Activated CD4-positive, alpha-beta T cell treated with anti-CD3 and anti-CD28 coated beads, Interleukin-2, amount 10 ng/mL, durations not matched to agents 24 days and 14 days (primary cell): ENCODE data around the gene NRG2. TPM values are rescaled to one million over a fixed set of nuclear protein-coding genes. Genes with fewer than 3 reads are reported as not detected.

ENCODE experiments used
- DNase-seq: peaks from one replicate; pipeline ENCODE4 v3.0.0; 2022
- H3K27ac Mint-ChIP-seq: one replicate; pipeline ENCODE4 v1.8.0; 2022; ENCODE audit warnings: mild to moderate bottlenecking, mixed read lengths
- H3K27me3 Mint-ChIP-seq: one replicate; pipeline ENCODE4 v1.8.0; 2022; ENCODE audit warnings: mixed read lengths
- H3K36me3 Mint-ChIP-seq: one replicate; pipeline ENCODE4 v1.8.0; 2022; ENCODE audit warnings: low read depth, mild to moderate bottlenecking, mixed read lengths
- H3K4me1 Mint-ChIP-seq: one replicate; pipeline ENCODE4 v1.8.0; 2021; ENCODE audit warnings: mixed read lengths
- H3K4me3 Mint-ChIP-seq: one replicate; pipeline ENCODE4 v1.8.0; 2022; ENCODE audit warnings: mild to moderate bottlenecking, moderate library complexity, mixed read lengths
- H3K9me3 Mint-ChIP-seq: one replicate; pipeline ENCODE4 v1.8.0; 2021; ENCODE audit warnings: mixed read lengths
- intact Hi-C: fragments of 100-400 bp; cut with micrococcal nuclease; formaldehyde crosslinking; loops from one replicate; pipeline ENCODE4 v1.15.1; 2023
- total RNA-seq: library from RNA; stranded (reverse); gene quantifications from 2 replicates; pipeline ENCODE4 v1.2.3, GENCODE V29; 2022

Gene NRG2
- total RNA-seq, 1 donor from 2014 or later: 0.07 TPM

GRCh38 chr5:139964994-139965565 is 78.0 kb downstream of the NRG2 start:
- DNase-seq: no peak
- H3K27me3 Mint-ChIP-seq: peaks cover 25% of the 10 kb centered on the region
- H3K9me3 Mint-ChIP-seq: no peaks in the 10 kb centered on the region
- intact Hi-C loops: no loop called here
- no peak overlapping the region for H3K4me3 Mint-ChIP-seq
- no peaks in the 10 kb centered on the region for H3K36me3 Mint-ChIP-seq
- H3K27ac Mint-ChIP-seq: no peak overlapping the region
- no peaks in the 10 kb centered on the region for H3K4me1 Mint-ChIP-seq

GRCh38 chr5:139964266-139964993 is 78.7 kb downstream of the NRG2 start:
- H3K4me3 Mint-ChIP-seq: no peak overlapping the region
- no peaks in the 10 kb centered on the region for H3K4me1 Mint-ChIP-seq
- peaks cover 22% of the 10 kb centered on the region for H3K27me3 Mint-ChIP-seq
- H3K27ac Mint-ChIP-seq: no peak overlapping the region
- H3K9me3 Mint-ChIP-seq: no peaks in the 10 kb centered on the region
- no peaks in the 10 kb centered on the region for H3K36me3 Mint-ChIP-seq
- intact Hi-C loops: no loop called here
- no peak for DNase-seq

GRCh38 chr5:139962445-139962844 is 80.7 kb downstream of the NRG2 start:
- Mint-ChIP-seq H3K9me3 (no peaks in the 10 kb centered on the region), H3K36me3 (no peaks in the 10 kb centered on the region), H3K4me1 (no peaks in the 10 kb centered on the region), H3K27ac (no peak overlapping the region), H3K4me3 (no peak overlapping the region), H3K27me3 (peaks cover 16% of the 10 kb centered on the region)
- DNase-seq: no peak
- intact Hi-C loops: no loop called here

- Mint-ChIP-seq H3K4me1 (no peaks in the 10 kb centered on the region), H3K27me3 (peaks cover 16% of the 10 kb centered on the region), H3K4me3 (no peak overlapping the region), H3K36me3 (no peaks in the 10 kb centered on the region), H3K27ac (no peak overlapping the region), H3K9me3 (no peaks in the 10 kb centered on the region)
- intact Hi-C loops: no loop called here
- DNase-seq: no peak
These were observed 81.5 kb downstream of the NRG2 start for GRCh38 chr5:139961435-139962157.

- peak; percentile 33 for DNase-seq
- Mint-ChIP-seq H3K27ac (no peak overlapping the region), H3K27me3 (peaks cover 16% of the 10 kb centered on the region), H3K36me3 (no peaks in the 10 kb centered on the region), H3K9me3 (no peaks in the 10 kb centered on the region), H3K4me1 (no peaks in the 10 kb centered on the region), H3K4me3 (no peak overlapping the region)
- intact Hi-C loops: no loop called here
These were observed 82.2 kb downstream of the NRG2 start for GRCh38 chr5:139960723-139961383.

GRCh38 chr5:139958432-139959148 is 84.5 kb downstream of the NRG2 start:
- peaks cover 12% of the 10 kb centered on the region for H3K27me3 Mint-ChIP-seq
- no peak overlapping the region for H3K4me3 Mint-ChIP-seq
- H3K27ac Mint-ChIP-seq: no peak overlapping the region
- no peaks in the 10 kb centered on the region for H3K9me3 Mint-ChIP-seq
- DNase-seq: no peak
- intact Hi-C loops: no loop called here
- H3K36me3 Mint-ChIP-seq: no peaks in the 10 kb centered on the region
- no peaks in the 10 kb centered on the region for H3K4me1 Mint-ChIP-seq

GRCh38 chr5:139956342-139956741 is 86.8 kb downstream of the NRG2 start:
- H3K27me3 Mint-ChIP-seq: peaks cover 6% of the 10 kb centered on the region
- intact Hi-C loops: no loop called here
- no peaks in the 10 kb centered on the region for H3K36me3 Mint-ChIP-seq
- H3K27ac Mint-ChIP-seq: no peak overlapping the region
- no peaks in the 10 kb centered on the region for H3K4me1 Mint-ChIP-seq
- H3K4me3 Mint-ChIP-seq: no peak overlapping the region
- DNase-seq: peak; percentile 32
- no peaks in the 10 kb centered on the region for H3K9me3 Mint-ChIP-seq

GRCh38 chr5:139955616-139956273 is 87.4 kb downstream of the NRG2 start:
- Mint-ChIP-seq H3K27ac (no peak overlapping the region), H3K27me3 (peaks cover 7% of the 10 kb centered on the region), H3K9me3 (no peaks in the 10 kb centered on the region), H3K36me3 (no peaks in the 10 kb centered on the region), H3K4me3 (no peak overlapping the region), H3K4me1 (no peaks in the 10 kb centered on the region)
- peak; percentile 34 for DNase-seq
- intact Hi-C loops: no loop called here

GRCh38 chr5:139955053-139955605 is 88.0 kb downstream of the NRG2 start:
- H3K4me3 Mint-ChIP-seq: no peak overlapping the region

GRCh38 chr5:139954462-139954861 is 88.6 kb downstream of the NRG2 start:
- no peak overlapping the region for H3K27ac Mint-ChIP-seq
- no peaks in the 10 kb centered on the region for H3K36me3 Mint-ChIP-seq
- peaks cover 8% of the 10 kb centered on the region for H3K27me3 Mint-ChIP-seq
- intact Hi-C loops: no loop called here
- H3K9me3 Mint-ChIP-seq: no peaks in the 10 kb centered on the region
- no peaks in the 10 kb centered on the region for H3K4me1 Mint-ChIP-seq
- DNase-seq: peak; percentile 47
- H3K4me3 Mint-ChIP-seq: no peak overlapping the region

More at GRCh38 chr5:139955053-139955605, 88.0 kb downstream of the NRG2 start:
- H3K4me1 Mint-ChIP-seq: no peaks in the 10 kb centered on the region
- intact Hi-C loops: no loop called here
- no peaks in the 10 kb centered on the region for H3K9me3 Mint-ChIP-seq
- H3K36me3 Mint-ChIP-seq: no peaks in the 10 kb centered on the region
- H3K27ac Mint-ChIP-seq: no peak overlapping the region
- H3K27me3 Mint-ChIP-seq: peaks cover 8% of the 10 kb centered on the region
- DNase-seq: peak; percentile 40

GRCh38 chr5:139954022-139954421 is 89.1 kb downstream of the NRG2 start:
- intact Hi-C loops: no loop called here
- Mint-ChIP-seq H3K27me3 (peaks cover 10% of the 10 kb centered on the region), H3K4me1 (no peaks in the 10 kb centered on the region), H3K36me3 (no peaks in the 10 kb centered on the region), H3K4me3 (no peak overlapping the region), H3K27ac (no peak overlapping the region), H3K9me3 (no peaks in the 10 kb centered on the region)
- peak; percentile 45 for DNase-seq

GRCh38 chr5:139952574-139952973 is 90.5 kb downstream of the NRG2 start:
- H3K27ac Mint-ChIP-seq: no peak overlapping the region
- intact Hi-C loops: no loop called here
- H3K27me3 Mint-ChIP-seq: peaks cover 15% of the 10 kb centered on the region
- no peaks in the 10 kb centered on the region for H3K36me3 Mint-ChIP-seq
- DNase-seq: peak; percentile 25
- H3K9me3 Mint-ChIP-seq: no peaks in the 10 kb centered on the region
- H3K4me1 Mint-ChIP-seq: no peaks in the 10 kb centered on the region
- H3K4me3 Mint-ChIP-seq: no peak overlapping the region

GRCh38 chr5:139951983-139952382 is 91.1 kb downstream of the NRG2 start:
- intact Hi-C loops: no loop called here
- H3K9me3 Mint-ChIP-seq: no peaks in the 10 kb centered on the region
- H3K27me3 Mint-ChIP-seq: peaks cover 17% of the 10 kb centered on the region
- no peak overlapping the region for H3K27ac Mint-ChIP-seq
- H3K4me3 Mint-ChIP-seq: no peak overlapping the region
- DNase-seq: no peak
- no peaks in the 10 kb centered on the region for H3K4me1 Mint-ChIP-seq
- no peaks in the 10 kb centered on the region for H3K36me3 Mint-ChIP-seq
